Measurements from ENCODE around the gene VPS41. TPM values are rescaled to one million over a fixed set of nuclear protein-coding genes. Genes with fewer than 3 reads are reported as not detected.

Gene VPS41
- total and polyA plus RNA-seq, 2 of the 13 experiments (the other 11 are each of a cell fraction or from before 2014, with no cell fraction given), result 12.1 to 43.4 TPM

DNA sequence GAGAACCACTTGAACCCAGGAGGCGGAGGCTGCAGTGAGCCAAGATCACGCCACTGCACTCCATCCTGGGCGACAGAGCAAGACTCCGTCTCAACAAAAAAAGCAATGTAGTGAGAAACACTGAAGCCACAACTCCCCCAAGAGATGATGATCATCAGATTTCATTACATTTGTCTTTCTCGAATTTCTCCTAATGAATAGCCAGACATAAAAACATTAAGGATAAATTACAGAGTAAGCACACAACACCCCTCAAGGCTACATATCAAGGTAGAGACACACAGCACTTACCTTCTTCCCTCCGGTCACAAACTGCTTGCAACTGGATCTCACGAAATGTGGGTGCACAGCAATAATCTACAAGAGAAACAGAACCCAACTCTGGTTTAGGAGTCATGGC lies 91.5 kb downstream of the VPS41 start:
- Histone ChIP-seq H3K4me2 (ENCODE audit: low read depth, low read length) (no peak overlapping the region), H3K27ac (ENCODE audit: extremely low read length, insufficient read depth, low read length) (no peak overlapping the region), H3K4me1 (ENCODE audit: insufficient read depth, low read length) (no peaks in the 10 kb centered on the region), H3K27me3 (ENCODE audit: control insufficient read depth in 1 of 2, insufficient read depth in 2 of 2, low read length in 2 of 2) (no peaks in the 10 kb centered on the region), H3K79me2 (ENCODE audit: insufficient read depth, low read length) (no peaks in the 10 kb centered on the region), H4K20me1 (ENCODE audit: insufficient read depth, low read length) (no peaks in the 10 kb centered on the region), H3K36me3 (replicated peaks in 1 of 2; ENCODE audit: control insufficient read depth in 1 of 2, insufficient read depth in 2 of 2, low read length in 2 of 2) (0 out of 5 replicates have a peak, but pooled peaks cover 0 to 5% of the 10 kb centered on the region in 2 experiments), H3K4me3 (replicated peaks in 1 of 3; ENCODE audit: insufficient read depth in 1 of 3, low read depth in 2 of 3, low read length in 3 of 3) (no peak overlapping the region), H3K9ac (ENCODE audit: insufficient read depth, low read depth, low read length) (no peak overlapping the region), H3K9me3 (ENCODE audit: low read length) (no peaks in the 10 kb centered on the region), H2AFZ (ENCODE audit: low read length) (no peak overlapping the region)
- TF ChIP-seq, protein P1, sequence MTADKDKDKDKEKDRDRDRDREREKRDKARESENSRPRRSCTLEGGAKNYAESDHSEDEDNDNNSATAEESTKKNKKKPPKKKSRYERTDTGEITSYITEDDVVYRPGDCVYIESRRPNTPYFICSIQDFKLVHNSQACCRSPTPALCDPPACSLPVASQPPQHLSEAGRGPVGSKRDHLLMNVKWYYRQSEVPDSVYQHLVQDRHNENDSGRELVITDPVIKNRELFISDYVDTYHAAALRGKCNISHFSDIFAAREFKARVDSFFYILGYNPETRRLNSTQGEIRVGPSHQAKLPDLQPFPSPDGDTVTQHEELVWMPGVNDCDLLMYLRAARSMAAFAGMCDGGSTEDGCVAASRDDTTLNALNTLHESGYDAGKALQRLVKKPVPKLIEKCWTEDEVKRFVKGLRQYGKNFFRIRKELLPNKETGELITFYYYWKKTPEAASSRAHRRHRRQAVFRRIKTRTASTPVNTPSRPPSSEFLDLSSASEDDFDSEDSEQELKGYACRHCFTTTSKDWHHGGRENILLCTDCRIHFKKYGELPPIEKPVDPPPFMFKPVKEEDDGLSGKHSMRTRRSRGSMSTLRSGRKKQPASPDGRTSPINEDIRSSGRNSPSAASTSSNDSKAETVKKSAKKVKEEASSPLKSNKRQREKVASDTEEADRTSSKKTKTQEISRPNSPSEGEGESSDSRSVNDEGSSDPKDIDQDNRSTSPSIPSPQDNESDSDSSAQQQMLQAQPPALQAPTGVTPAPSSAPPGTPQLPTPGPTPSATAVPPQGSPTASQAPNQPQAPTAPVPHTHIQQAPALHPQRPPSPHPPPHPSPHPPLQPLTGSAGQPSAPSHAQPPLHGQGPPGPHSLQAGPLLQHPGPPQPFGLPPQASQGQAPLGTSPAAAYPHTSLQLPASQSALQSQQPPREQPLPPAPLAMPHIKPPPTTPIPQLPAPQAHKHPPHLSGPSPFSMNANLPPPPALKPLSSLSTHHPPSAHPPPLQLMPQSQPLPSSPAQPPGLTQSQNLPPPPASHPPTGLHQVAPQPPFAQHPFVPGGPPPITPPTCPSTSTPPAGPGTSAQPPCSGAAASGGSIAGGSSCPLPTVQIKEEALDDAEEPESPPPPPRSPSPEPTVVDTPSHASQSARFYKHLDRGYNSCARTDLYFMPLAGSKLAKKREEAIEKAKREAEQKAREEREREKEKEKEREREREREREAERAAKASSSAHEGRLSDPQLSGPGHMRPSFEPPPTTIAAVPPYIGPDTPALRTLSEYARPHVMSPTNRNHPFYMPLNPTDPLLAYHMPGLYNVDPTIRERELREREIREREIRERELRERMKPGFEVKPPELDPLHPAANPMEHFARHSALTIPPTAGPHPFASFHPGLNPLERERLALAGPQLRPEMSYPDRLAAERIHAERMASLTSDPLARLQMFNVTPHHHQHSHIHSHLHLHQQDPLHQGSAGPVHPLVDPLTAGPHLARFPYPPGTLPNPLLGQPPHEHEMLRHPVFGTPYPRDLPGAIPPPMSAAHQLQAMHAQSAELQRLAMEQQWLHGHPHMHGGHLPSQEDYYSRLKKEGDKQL (CRISPR knock-in tag; IDR thresholded peaks at IDR 0.05; ENCODE audit: low read depth), result no peak
- TF ChIP-seq, protein P2, sequence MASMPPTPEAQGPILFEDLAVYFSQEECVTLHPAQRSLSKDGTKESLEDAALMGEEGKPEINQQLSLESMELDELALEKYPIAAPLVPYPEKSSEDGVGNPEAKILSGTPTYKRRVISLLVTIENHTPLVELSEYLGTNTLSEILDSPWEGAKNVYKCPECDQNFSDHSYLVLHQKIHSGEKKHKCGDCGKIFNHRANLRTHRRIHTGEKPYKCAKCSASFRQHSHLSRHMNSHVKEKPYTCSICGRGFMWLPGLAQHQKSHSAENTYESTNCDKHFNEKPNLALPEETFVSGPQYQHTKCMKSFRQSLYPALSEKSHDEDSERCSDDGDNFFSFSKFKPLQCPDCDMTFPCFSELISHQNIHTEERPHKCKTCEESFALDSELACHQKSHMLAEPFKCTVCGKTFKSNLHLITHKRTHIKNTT (CRISPR knock-in tag; IDR thresholded peaks at IDR 0.05), result no peak
- TF ChIP-seq PPARG (CRISPR knock-in tag; conservative IDR thresholded peaks at IDR 0.05) (no peak), ZNF678 (CRISPR knock-in tag; IDR thresholded peaks at IDR 0.05) (no peak), ZNF546 (CRISPR knock-in tag; conservative IDR thresholded peaks at IDR 0.05) (no peak), SRSF4 (IDR thresholded peaks at IDR 0.05; ENCODE audit: low read depth, low read length, poor library complexity, severe bottlenecking) (no peak)
- TF ChIP-seq, protein P3, sequence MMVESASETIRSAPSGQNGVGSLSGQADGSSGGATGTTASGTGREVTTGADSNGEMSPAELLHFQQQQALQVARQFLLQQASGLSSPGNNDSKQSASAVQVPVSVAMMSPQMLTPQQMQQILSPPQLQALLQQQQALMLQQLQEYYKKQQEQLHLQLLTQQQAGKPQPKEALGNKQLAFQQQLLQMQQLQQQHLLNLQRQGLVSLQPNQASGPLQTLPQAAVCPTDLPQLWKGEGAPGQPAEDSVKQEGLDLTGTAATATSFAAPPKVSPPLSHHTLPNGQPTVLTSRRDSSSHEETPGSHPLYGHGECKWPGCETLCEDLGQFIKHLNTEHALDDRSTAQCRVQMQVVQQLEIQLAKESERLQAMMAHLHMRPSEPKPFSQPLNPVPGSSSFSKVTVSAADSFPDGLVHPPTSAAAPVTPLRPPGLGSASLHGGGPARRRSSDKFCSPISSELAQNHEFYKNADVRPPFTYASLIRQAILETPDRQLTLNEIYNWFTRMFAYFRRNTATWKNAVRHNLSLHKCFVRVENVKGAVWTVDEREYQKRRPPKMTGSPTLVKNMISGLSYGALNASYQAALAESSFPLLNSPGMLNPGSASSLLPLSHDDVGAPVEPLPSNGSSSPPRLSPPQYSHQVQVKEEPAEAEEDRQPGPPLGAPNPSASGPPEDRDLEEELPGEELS (CRISPR knock-in tag; IDR thresholded peaks at IDR 0.05), result no peak
- TF ChIP-seq, protein P4, sequence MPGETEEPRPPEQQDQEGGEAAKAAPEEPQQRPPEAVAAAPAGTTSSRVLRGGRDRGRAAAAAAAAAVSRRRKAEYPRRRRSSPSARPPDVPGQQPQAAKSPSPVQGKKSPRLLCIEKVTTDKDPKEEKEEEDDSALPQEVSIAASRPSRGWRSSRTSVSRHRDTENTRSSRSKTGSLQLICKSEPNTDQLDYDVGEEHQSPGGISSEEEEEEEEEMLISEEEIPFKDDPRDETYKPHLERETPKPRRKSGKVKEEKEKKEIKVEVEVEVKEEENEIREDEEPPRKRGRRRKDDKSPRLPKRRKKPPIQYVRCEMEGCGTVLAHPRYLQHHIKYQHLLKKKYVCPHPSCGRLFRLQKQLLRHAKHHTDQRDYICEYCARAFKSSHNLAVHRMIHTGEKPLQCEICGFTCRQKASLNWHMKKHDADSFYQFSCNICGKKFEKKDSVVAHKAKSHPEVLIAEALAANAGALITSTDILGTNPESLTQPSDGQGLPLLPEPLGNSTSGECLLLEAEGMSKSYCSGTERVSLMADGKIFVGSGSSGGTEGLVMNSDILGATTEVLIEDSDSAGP (CRISPR knock-in tag; IDR thresholded peaks at IDR 0.05; ENCODE audit: borderline replicate concordance), result no peak
- POLR2A ChIA-PET, result no interaction called here
- WGBS (ENCODE audit: low lambda C conversion rate), result 97% methylated on average over 7 of the region's 7 CpGs
- no peak for ATAC-seq
- DNase-seq (ENCODE audit: low spot score), result no peak
- BruUV-seq (replicated peaks), result no TSS peak
- in situ Hi-C loops (cut with HindIII; ENCODE audit: extremely low pct_ligation_motif_present, low pct_unique_long_range_greater_than_20kb), result no loop called here
- no peak for FAIRE-seq
- CTCF ChIA-PET (ENCODE audit: low intra/inter-chr PET ratio, low total read pairs), result no interaction called here
- intact Hi-C loops (cut with micrococcal nuclease; ENCODE audit: unreplicated experiment), result no loop called here

Measured in HepG2 (cell line).